HCT116 (cell line): ENCODE data around the gene TMEM130. TPM values are rescaled to one million over a fixed set of nuclear protein-coding genes. Genes with fewer than 3 reads are reported as not detected.
A peak's percentile ranks its signal among the peaks of the same experiment; 100 is the strongest.

Experiments used
- ATAC-seq: fragments of 200-7000 bp; cut with Tn5 transposase; 2 replicates; pipeline ENCODE4 v1.9.1; 2020; ENCODE audit warnings: mild to moderate bottlenecking, moderate library complexity
- BruUV-seq: library from RNA; stranded (reverse); fragments of 400-500 nt; replicated peaks from 2 replicates; lab custom pipeline; 2021; lab: Mats Ljungman, UMichigan
- CTCF ChIA-PET: fragments of 300-600 bp; sonication (Branson Sonifier 250); formaldehyde crosslinking; loops from one replicate; lab custom pipeline; 2021; ENCODE audit warnings: antibody characterized with exemption; lab: Charles Lee
- POLR2A ChIA-PET: fragments of 300-600, 350-600 bp; sonication (Branson Sonifier 250); formaldehyde crosslinking; loops from one replicate; lab custom pipeline; 2021; ENCODE audit warnings: antibody characterized with exemption; lab: Charles Lee
- RAD21 ChIA-PET, 2 experiments: fragments of 300-600 bp; sonication (Branson Sonifier 250); formaldehyde crosslinking; loops; one replicate each; lab custom pipeline; 2023; ENCODE audit warnings: low total read pairs in 2 of 2; ENCODE audit not compliant: uncharacterized antibody in 2 of 2, unreplicated experiment in 2 of 2, low non-redundant PET in 1 of 2; lab: Charles Lee
- DNase-seq: peaks from one replicate; pipeline ENCODE4 v3.0.0-alpha.2; 2010; ENCODE audit warnings: low read depth, low spot score
- H2AFZ ChIP-seq: fragments of 200-600 bp; shearing (Covaris generic), sonication (generic); 2 replicates; pipeline ENCODE4 v1.6.1; 2017; ENCODE audit warnings: low read depth, mixed run types, mixed read lengths, antibody characterized with exemption, low read length; ENCODE audit not compliant: poor library complexity, severe bottlenecking
- H3K27ac ChIP-seq: 2 replicates; pipeline ENCODE4 v1.5.1; 2012; ENCODE audit warnings: low read depth, low read length
- H3K27me3 ChIP-seq: fragments of 200-600 bp; sonication (generic); 2 replicates; pipeline ENCODE4 v1.6.1; 2016; ENCODE audit warnings: mixed run types, low read length, mixed read lengths; ENCODE audit not compliant: insufficient read depth
- H3K36me3 ChIP-seq, 2 experiments: fragments of 200-500 bp in 1 of 2; fragments of 200-600 bp in 1 of 2; sonication (Bioruptor generic) in 1 of 2; sonication (generic) in 1 of 2; 2 replicates each; pipeline versions ENCODE4 v1.5.1 to v1.6.1; 2014 to 2016; ENCODE audit warnings: low read length in 2 of 2, inconsistent platforms in 1 of 2, mixed read lengths in 1 of 2, mixed run types in 1 of 2; ENCODE audit not compliant: insufficient read depth in 2 of 2, control insufficient read depth in 1 of 2
- H3K4me1 ChIP-seq, 2 experiments: fragments of 200-600 bp in 1 of 2; sonication (generic) in 1 of 2; 2 replicates each; pipeline versions ENCODE4 v1.5.1 to v1.6.1; 2012 to 2017; ENCODE audit warnings: low read length in 2 of 2, inconsistent platforms in 1 of 2, mild to moderate bottlenecking in 1 of 2, mixed read lengths in 1 of 2, mixed run types in 1 of 2, moderate library complexity in 1 of 2; ENCODE audit not compliant: insufficient read depth in 2 of 2, control insufficient read depth in 1 of 2
- H3K4me2 ChIP-seq: fragments of 200-600 bp; sonication (generic); 2 replicates; pipeline ENCODE4 v1.6.1; 2017; ENCODE audit warnings: mixed run types, low read length, mixed read lengths
- H3K4me3 ChIP-seq, 2 experiments: fragments of 200-600 bp in 1 of 2; sonication (generic) in 1 of 2; replicated peaks in 1 of 2; 2 replicates each; pipeline ENCODE4 v1.5.1; 2011 to 2016; ENCODE audit warnings: low read length in 2 of 2, control low read depth in 1 of 2, low read depth in 1 of 2, mild to moderate bottlenecking in 1 of 2, mixed read lengths in 1 of 2, mixed run types in 1 of 2
- H3K79me2 ChIP-seq: fragments of 200-600 bp; sonication (generic); 2 replicates; pipeline ENCODE4 v1.6.1; 2017; ENCODE audit warnings: mild to moderate bottlenecking, mixed run types, low read length, moderate library complexity, mixed read lengths; ENCODE audit not compliant: insufficient read depth
- H3K9ac ChIP-seq: fragments of 200-600 bp; sonication (generic); 2 replicates; pipeline ENCODE4 v1.6.1; 2016; ENCODE audit warnings: low read length, mixed read lengths
- H3K9me2 ChIP-seq: fragments of 200-600 bp; sonication (generic), shearing (Covaris generic); 2 replicates; pipeline ENCODE4 v1.6.1; 2017; ENCODE audit warnings: mixed run types, mild to moderate bottlenecking, moderate library complexity; ENCODE audit not compliant: insufficient read depth
- H3K9me3 ChIP-seq, 2 experiments: fragments of 200-500 bp in 1 of 2; fragments of 200-600 bp in 1 of 2; sonication (Bioruptor generic) in 1 of 2; sonication (generic) in 1 of 2; 2 replicates each; pipeline ENCODE4 v1.6.1; 2014 to 2017; ENCODE audit warnings: low read length in 2 of 2, mixed read lengths in 2 of 2, inconsistent platforms in 1 of 2, low read depth in 1 of 2, mild to moderate bottlenecking in 1 of 2, mixed run types in 1 of 2, moderate library complexity in 1 of 2; ENCODE audit not compliant: control insufficient read depth in 1 of 2, insufficient read depth in 1 of 2
- H4K20me1 ChIP-seq: fragments of 200-600 bp; sonication (generic), shearing (Covaris generic); 2 replicates; pipeline ENCODE4 v1.6.1; 2017; ENCODE audit warnings: mixed run types, mild to moderate bottlenecking, moderate library complexity; ENCODE audit not compliant: insufficient read depth
- CBX3 ChIP-seq: IDR thresholded peaks from 2 replicates; pipeline ENCODE4 v1.6.1; 2012; ENCODE audit warnings: low read depth
- EZH2phosphoT487 ChIP-seq: fragments of 200-600 bp; IDR thresholded peaks from 2 replicates; pipeline ENCODE4 v1.6.1; 2018; ENCODE audit warnings: antibody characterized with exemption, borderline replicate concordance
- POLR2AphosphoS5 ChIP-seq: IDR thresholded peaks from 2 replicates; pipeline ENCODE4 v1.6.1; 2011; ENCODE audit warnings: mild to moderate bottlenecking, low read depth, low read length, moderate library complexity
- intact Hi-C: fragments of 100-400 bp; cut with micrococcal nuclease; formaldehyde crosslinking; loops from 2 replicates; pipeline ENCODE4 v1.10.0; 2022
- total RNA-seq: library from RNA; stranded (reverse); gene quantifications from one replicate; pipeline ENCODE4 v1.2.1, GENCODE V29; 2021; ENCODE audit not compliant: unreplicated experiment
- TF ChIP-seq, protein P1 (sequence below), 3 experiments: fragments of 200-600 bp in 1 of 3; sonication (generic) in 1 of 3; IDR thresholded peaks in 2 of 3; conservative IDR thresholded peaks in 1 of 3; 2 replicates each; pipeline ENCODE4 v1.5.1; 2012 to 2017; ENCODE audit warnings: low read depth in 2 of 3, low read length in 2 of 3, antibody characterized with exemption in 1 of 3, borderline replicate concordance in 1 of 3, control low read depth in 1 of 3, mild to moderate bottlenecking in 1 of 3, mixed read lengths in 1 of 3, mixed run types in 1 of 3, moderate library complexity in 1 of 3; ENCODE audit not compliant: insufficient read depth in 1 of 3

Gene TMEM130
- total RNA-seq, 1 experiment from 2014 or later: not detected

DNA sequence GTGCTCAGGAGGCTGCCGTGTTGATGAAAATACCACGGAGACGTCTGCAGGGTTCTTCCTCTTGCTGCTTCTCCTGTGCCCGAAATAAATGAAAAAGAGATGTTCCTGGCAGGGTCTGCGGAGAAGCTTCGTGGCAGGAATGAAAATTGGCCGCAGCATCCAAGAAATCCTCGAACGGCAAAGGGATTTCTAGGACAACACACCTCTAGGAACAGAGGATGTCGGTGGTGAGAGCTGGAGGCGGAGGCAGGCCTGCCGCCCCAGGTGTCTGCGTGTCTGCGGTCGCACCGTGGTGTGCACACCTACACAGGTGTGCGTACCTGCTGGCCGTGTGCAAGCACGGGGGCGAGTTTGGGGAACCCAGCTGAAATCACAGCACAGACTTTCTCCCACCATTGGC lies 43.4 kb downstream of the TMEM130 start:
- peaks cover 20 to 26% of the 10 kb centered on the region in 2 experiments for H3K4me1 ChIP-seq
- no peak overlapping the region for H2AFZ ChIP-seq
- H3K9me3 ChIP-seq: no peaks in the 10 kb centered on the region
- TF ChIP-seq POLR2AphosphoS5 (no peak), CBX3 (no peak)
- TF ChIP-seq, protein P1, sequence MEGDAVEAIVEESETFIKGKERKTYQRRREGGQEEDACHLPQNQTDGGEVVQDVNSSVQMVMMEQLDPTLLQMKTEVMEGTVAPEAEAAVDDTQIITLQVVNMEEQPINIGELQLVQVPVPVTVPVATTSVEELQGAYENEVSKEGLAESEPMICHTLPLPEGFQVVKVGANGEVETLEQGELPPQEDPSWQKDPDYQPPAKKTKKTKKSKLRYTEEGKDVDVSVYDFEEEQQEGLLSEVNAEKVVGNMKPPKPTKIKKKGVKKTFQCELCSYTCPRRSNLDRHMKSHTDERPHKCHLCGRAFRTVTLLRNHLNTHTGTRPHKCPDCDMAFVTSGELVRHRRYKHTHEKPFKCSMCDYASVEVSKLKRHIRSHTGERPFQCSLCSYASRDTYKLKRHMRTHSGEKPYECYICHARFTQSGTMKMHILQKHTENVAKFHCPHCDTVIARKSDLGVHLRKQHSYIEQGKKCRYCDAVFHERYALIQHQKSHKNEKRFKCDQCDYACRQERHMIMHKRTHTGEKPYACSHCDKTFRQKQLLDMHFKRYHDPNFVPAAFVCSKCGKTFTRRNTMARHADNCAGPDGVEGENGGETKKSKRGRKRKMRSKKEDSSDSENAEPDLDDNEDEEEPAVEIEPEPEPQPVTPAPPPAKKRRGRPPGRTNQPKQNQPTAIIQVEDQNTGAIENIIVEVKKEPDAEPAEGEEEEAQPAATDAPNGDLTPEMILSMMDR (IDR thresholded peaks at IDR 0.05 in 2 of 3, conservative IDR thresholded peaks at IDR 0.05 in 1 of 3; ENCODE audit: borderline replicate concordance in 1 of 3, insufficient read depth in 1 of 3, low read depth in 2 of 3, low read length in 2 of 3): no peak
- no peaks in the 10 kb centered on the region for H3K9me2 ChIP-seq
- no peaks in the 10 kb centered on the region for H3K27me3 ChIP-seq
- no peaks in the 10 kb centered on the region for H4K20me1 ChIP-seq
- H3K4me3 ChIP-seq: no peak overlapping the region
- ChIA-PET CTCF (interaction anchor here (0.9 kb wide), 1 partner anchor 10 kb away, joined by 3 read pairs; no protein-coding TSS in a partner anchor), RAD21 (interaction anchor here in 1 of 2 experiments (0.5 kb wide), 1 partner anchor 12 kb away, joined by 3 read pairs; no protein-coding TSS in a partner anchor), POLR2A (no interaction called here)
- no peak overlapping the region for H3K4me2 ChIP-seq
- DNase-seq: no peak
- no peak overlapping the region for H3K27ac ChIP-seq
- H3K79me2 ChIP-seq: no peaks in the 10 kb centered on the region
- BruUV-seq: no TSS peak
- intact Hi-C loops: no loop called here
- no peaks in the 10 kb centered on the region for H3K36me3 ChIP-seq
- ATAC-seq: no peak
- H3K9ac ChIP-seq: no peak overlapping the region

DNA sequence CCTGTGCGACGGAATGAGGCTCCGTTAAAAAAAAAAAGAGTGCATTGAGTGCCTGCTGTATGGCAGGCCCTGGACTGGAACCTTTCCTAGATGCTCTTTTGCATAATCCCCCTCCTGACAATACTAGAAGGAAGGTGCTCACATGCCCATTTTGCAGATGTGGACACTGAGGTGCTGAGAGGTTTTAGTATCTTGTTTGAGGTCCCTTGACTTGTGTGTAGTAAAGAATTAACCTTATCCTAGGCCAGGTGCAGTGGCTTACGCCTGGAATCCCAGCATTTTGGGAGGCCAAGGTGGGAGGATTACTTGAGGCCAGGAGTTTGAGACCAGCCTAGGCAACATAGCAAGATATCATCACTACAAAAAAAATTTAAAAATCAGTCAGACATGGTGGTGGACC lies 46.6 kb downstream of the TMEM130 start:
- peak overlapping the region; percentile 36; the same call in 1 of the 2 replicates for H3K9ac ChIP-seq
- RAD21 ChIA-PET: interaction anchor here in 1 of 2 experiments (1.0 kb wide), 1 partner anchor 18 kb away, joined by 3 read pairs; no protein-coding TSS in a partner anchor
- peaks cover 45 to 56% of the 10 kb centered on the region in 2 experiments for H3K4me1 ChIP-seq
- no peak for ATAC-seq
- peak; percentile 57; the same call in 1 of the 2 replicates for TF ChIP-seq CBX3
- no peak for TF ChIP-seq EZH2phosphoT487
- TF ChIP-seq, all 23 proteins: peak for 1
- peak overlapping the region; percentile 75 for H3K4me2 ChIP-seq
- ChIA-PET POLR2A (interaction anchor here (1.0 to 1.3 kb wide), 4 partner anchors 10 to 404 kb away, joined by 3 to 4 read pairs (median 4); no protein-coding TSS in a partner anchor), CTCF (interaction anchor here (1.0 to 3.6 kb wide), 2 partner anchors 8 to 13 kb away, joined by 4 to 45 read pairs; no protein-coding TSS in a partner anchor)
- no peaks in the 10 kb centered on the region for H3K36me3 ChIP-seq
- no peak overlapping the region for H2AFZ ChIP-seq
- peak overlapping the region; percentile 99 for H3K27ac ChIP-seq
- H3K27me3 ChIP-seq: no peaks in the 10 kb centered on the region
- H4K20me1 ChIP-seq: no peaks in the 10 kb centered on the region
- DNase-seq: no peak
- H3K79me2 ChIP-seq: no peaks in the 10 kb centered on the region
- H3K9me3 ChIP-seq: no peaks in the 10 kb centered on the region
- intact Hi-C loops: loop anchor here (5.0 kb wide), 1 partner anchor 471 kb away; no protein-coding TSS in a partner anchor
- BruUV-seq: no TSS peak
- no peaks in the 10 kb centered on the region for H3K9me2 ChIP-seq
- peak overlapping the region in 1 of 2 experiments; percentile 41; a peak in 2 of 4 replicates for H3K4me3 ChIP-seq
